NCI-H526 treated with DMSO at 0.1 percent for 48 hours (cell line): ENCODE measurements around the gene GIPR.
"Not testable (repeated sequence)": the region's sequence is repeated elsewhere in the genome, so short reads cannot be mapped to it uniquely, and the experiment has no call there.

Source experiments
- DNase-seq: peaks from one replicate; lab custom pipeline; 2025; lab: John Stamatoyannopoulos, UW

GIPR gene

GRCh38 chr19:45645631-45646344 lies 22.2 kb upstream of the GIPR start:
- DNase-seq, result peak; percentile 84

GRCh38 chr19:45646345-45646698 lies 21.7 kb upstream of the GIPR start:
- no peak for DNase-seq

GRCh38 chr19:45650722-45651121 lies 17.3 kb upstream of the GIPR start:
- DNase-seq, result no peak

GRCh38 chr19:45653634-45654033 lies 14.4 kb upstream of the GIPR start:
- DNase-seq, result no peak

GRCh38 chr19:45655073-45655472 lies 12.9 kb upstream of the GIPR start:
- DNase-seq, result no peak

GRCh38 chr19:45657520-45658167 lies 10.4 kb upstream of the GIPR start:
- no peak for DNase-seq

- no peak for DNase-seq
Observed at GRCh38 chr19:45659096-45659729, 8.8 kb upstream of the GIPR start.

- DNase-seq, result no peak
Observed at GRCh38 chr19:45660636-45661035, 7.4 kb upstream of the GIPR start.

GRCh38 chr19:45663800-45664199 lies 4.2 kb upstream of the GIPR start:
- no peak for DNase-seq

- no peak for DNase-seq
Observed at GRCh38 chr19:45664575-45664974, 3.4 kb upstream of the GIPR start.

GRCh38 chr19:45668342-45668871 lies 386 bp downstream of the GIPR start:
- DNase-seq, result no peak

- peak; percentile 37 for DNase-seq
Observed at GRCh38 chr19:45670670-45671453, 2.8 kb downstream of the GIPR start.

- no peak for DNase-seq
Observed at GRCh38 chr19:45674946-45675345, 6.9 kb downstream of the GIPR start.

- DNase-seq, result no peak
Observed at GRCh38 chr19:45676851-45677263, 8.8 kb downstream of the GIPR start.

GRCh38 chr19:45677351-45678230 lies 9.6 kb downstream of the GIPR start:
- DNase-seq, result peak; percentile 93

GRCh38 chr19:45681391-45682015 lies 13.5 kb downstream of the GIPR start:
- peak; percentile 73 for DNase-seq

GRCh38 chr19:45682117-45682516 lies 14.1 kb downstream of the GIPR start:
- no peak for DNase-seq

- no peak for DNase-seq
Observed at GRCh38 chr19:45682908-45683307, 14.9 kb downstream of the GIPR start.

GRCh38 chr19:45685045-45685444 lies 17.0 kb downstream of the GIPR start:
- DNase-seq, result not testable (repeated sequence)

- DNase-seq, result no peak
Observed at GRCh38 chr19:45687599-45687998, 19.6 kb downstream of the GIPR start.
